GM19468 (cell line): ENCODE results near the gene C6.
"Not testable (repeated sequence)": the region's sequence is repeated elsewhere in the genome, so short reads cannot be mapped to it uniquely, and the experiment has no call there.

Experiments
- ATAC-seq: cut with Tn5 transposase; IDR thresholded peaks from one replicate; pipeline ENCODE4 v1.9.1; 2021; ENCODE audit warnings: mild to moderate bottlenecking, moderate library complexity, moderate number of reproducible peaks; ENCODE audit not compliant: unreplicated experiment; ENCODE audit errors: extremely low read depth

C6 gene

DNA sequence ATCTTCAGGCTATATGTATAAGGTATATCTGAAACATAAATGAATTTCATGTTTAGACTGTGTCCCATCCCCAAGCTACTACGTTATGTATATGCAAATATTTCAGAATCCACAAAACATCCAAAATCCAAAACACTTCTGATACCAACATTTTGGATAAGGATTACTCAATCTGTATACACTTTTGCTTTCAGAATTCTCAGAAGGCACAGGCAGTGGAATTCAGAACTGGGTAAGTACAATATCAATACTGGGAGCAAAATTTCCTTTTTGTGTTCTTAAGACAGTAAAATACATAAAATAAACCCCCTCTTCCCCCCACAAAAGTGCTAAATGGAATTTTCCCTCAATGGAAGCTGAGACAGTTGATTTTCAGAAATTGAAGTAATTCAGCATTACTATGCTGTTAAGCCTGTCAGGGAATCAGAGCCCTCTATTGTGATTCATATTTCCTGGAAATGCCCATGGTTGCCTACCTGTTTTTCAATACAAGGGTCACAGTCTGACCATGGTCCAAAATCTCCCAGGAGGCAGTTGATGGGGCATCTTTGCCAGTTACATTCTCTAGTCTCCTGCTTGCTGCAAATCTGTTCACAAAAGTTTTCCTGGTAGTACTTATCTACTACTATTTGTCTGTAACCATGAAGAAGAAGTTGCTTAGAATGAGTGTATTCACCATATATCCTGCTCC is 12.1 kb downstream of the C6 start:
- ATAC-seq, result no peak

GRCh38 chr5:41200506-41200905 is 12.8 kb downstream of the C6 start:
- no peak for ATAC-seq

GRCh38 chr5:41199660-41200059 is 13.7 kb downstream of the C6 start:
- ATAC-seq, result no peak

GRCh38 chr5:41196197-41196596 is 17.1 kb downstream of the C6 start:
- ATAC-seq, result no peak

- no peak for ATAC-seq
Observed at GRCh38 chr5:41195228-41195627, 18.1 kb downstream of the C6 start.

- no peak for ATAC-seq
Observed at GRCh38 chr5:41194339-41194738, 19.0 kb downstream of the C6 start.

- ATAC-seq, result no peak
Observed at GRCh38 chr5:41193456-41194205, 19.7 kb downstream of the C6 start.

DNA sequence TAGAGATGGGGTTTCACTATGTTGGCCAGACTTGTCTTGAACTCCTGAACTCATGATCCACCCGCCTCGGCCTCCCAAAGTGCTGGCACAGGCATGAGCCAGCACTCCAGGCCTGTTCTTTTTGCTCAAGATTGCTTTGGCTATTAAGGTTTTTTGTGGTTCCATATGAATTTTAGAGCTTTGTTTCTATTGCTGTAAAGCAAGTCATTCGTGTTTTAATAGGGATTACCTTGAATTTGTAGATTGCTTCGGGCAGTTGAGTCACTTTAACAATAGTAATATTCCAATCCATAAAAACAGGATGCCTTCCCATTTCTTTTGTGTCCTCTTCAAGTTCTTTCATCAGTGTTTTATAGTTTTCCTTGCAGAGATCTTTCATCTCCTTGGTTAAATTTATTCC is 22.1 kb downstream of the C6 start:
- ATAC-seq, result no peak

DNA sequence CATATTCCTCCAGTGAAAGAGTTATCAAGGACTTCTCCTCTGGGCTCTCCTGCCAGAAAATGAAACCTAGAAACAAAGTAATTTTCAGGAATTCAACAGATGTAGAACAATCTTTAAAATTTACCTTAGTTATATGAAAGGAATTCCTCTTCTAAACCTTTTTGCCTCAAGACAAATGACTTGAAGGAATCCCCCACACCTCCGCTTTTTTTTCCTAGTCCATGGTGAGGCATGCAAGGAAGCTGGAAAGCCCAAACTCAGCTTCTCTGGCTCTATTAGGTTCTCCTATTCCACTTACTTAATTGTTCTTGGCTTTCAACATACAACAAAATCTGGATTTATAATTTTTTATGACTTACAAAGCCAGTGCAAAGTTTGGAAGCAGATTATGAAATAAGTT is 27.2 kb downstream of the C6 start:
- no peak for ATAC-seq

GRCh38 chr5:41183331-41183730 is 30.0 kb downstream of the C6 start:
- ATAC-seq, result not testable (repeated sequence)

- ATAC-seq, result no peak
Observed at GRCh38 chr5:41182666-41183065, 30.7 kb downstream of the C6 start.

DNA sequence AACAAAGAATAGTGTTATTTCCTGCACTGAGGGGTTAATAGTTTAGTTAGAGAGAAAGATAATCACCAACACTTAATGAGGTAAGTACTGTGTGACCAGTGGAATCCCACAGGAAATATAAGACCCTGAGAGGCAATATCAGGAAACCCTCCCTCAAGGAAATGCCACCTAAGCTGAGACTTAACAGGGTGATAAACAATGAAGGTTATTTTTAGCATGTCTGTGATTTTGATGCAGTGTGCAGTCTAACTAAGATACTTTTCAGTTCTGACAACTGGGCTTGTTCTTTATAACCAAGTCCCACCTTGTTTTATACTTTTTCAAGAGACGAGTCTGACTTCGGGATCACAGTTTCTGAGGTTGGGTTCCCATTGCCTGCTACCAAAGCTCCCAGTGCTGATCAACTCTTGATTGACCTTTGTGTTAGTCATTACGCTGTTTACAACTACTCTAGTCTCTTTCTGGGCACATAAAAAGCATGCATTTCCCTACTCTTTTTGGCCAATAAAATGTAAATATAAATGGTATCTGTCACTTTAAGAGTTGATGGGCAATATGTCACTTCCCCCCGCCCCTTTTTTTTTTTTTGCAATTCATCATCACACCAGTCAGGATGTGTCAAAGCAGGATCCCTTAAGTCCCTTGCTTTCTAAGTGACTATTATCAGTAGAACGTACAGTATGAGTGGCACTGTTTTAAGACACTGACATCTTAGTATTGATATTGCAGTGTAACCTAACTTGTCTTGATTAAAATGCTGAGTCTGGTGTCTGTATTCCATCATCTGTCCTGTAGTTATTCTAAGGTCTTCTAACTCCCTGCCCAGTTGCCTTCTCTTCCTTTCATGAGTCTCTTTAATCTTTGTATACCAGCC is 31.4 kb downstream of the C6 start:
- no peak for ATAC-seq

DNA sequence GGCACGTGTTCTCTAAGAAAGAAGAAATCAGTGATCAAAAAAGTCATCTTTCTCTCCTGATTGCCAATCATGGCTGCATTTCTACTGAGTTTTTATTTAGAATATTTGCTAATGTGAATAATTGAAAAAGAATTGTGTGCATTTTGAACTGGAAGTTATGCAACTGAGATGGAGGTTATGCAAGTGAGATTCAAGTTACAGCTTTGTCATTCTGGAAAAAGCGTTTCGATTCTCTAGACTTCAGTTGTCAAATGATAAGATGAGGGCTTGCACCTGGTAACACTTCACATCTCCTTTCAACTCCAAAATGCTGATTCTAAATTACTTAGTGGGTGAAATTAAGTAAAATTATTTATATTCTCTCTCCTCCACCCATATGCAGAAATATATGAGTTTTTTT is 36.4 kb downstream of the C6 start:
- ATAC-seq, result no peak

DNA sequence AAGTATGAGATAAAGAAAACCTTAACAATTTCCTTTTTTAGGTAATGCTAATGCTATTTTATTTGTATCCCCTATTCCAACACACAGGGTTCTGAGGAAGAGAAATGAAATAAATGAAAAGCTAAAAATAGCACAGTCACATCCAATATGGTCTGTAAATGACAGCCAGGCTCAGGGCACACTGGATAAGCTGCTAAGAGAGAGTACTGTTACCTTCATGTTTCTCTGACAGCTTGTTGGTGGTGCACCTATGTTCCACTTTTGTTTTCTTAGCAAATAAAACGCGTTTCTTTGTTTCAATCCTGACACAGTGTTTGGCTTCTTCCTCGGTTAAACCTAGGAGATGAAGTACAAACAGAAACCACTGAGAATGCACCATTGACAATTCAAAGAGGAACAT is 41.3 kb downstream of the C6 start:
- ATAC-seq, result no peak

- no peak for ATAC-seq
Observed at GRCh38 chr5:41161271-41161670, 52.1 kb downstream of the C6 start.

- no peak for ATAC-seq
Observed at GRCh38 chr5:41157272-41157894, 55.9 kb downstream of the C6 start.

GRCh38 chr5:41156739-41157138 is 56.6 kb downstream of the C6 start:
- no peak for ATAC-seq

GRCh38 chr5:41154491-41154890 is 58.8 kb downstream of the C6 start:
- no peak for ATAC-seq

GRCh38 chr5:41151564-41151963 is 61.8 kb downstream of the C6 start:
- no peak for ATAC-seq

- no peak for ATAC-seq
Observed at GRCh38 chr5:41148448-41148847, 64.9 kb downstream of the C6 start.

DNA sequence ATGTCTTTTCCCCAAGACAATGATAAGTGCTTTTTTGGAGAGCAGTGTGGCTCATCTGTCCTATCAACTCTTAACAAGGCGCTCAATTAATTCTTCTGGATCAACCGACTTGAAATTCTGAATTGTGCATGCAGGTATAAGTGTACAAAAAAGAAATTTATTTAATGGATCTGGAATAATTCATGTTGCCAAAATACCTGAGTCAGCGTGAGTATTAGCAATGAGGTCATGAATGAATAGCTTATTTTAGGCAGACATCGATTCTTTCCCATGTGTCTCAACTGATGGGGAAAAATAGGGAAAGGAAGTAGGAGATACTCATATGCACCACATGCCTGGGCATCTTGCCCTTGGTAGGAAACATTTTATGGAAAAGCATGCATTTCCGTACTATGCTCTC is 68.0 kb downstream of the C6 start:
- no peak for ATAC-seq
